WTC11 (cell line): ENCODE measurements around the gene NMU. TPM values are rescaled to one million over a fixed set of nuclear protein-coding genes. Genes with fewer than 3 reads are reported as not detected.

Experiments used
- ATAC-seq: fragments of 200-7000 bp; cut with Tn5 transposase; 2 replicates; pipeline ENCODE4 v1.10.0; 2021; ENCODE audit warnings: mild to moderate bottlenecking, moderate library complexity
- Bru-seq: library from RNA; stranded (reverse); fragments of 400-500 nt; gene quantifications from one replicate; lab custom pipeline; 2021; lab: Mats Ljungman, UMichigan
- CTCF ChIA-PET: fragments of 300-600 bp; sonication (Branson Sonifier 250); formaldehyde crosslinking; loops from one replicate; lab custom pipeline; 2021; ENCODE audit warnings: antibody characterized with exemption; lab: Charles Lee
- POLR2A ChIA-PET: fragments of 350-600 bp; sonication (Branson Sonifier 250); formaldehyde crosslinking; loops from one replicate; lab custom pipeline; 2021; ENCODE audit warnings: antibody characterized with exemption; lab: Charles Lee
- DNase-seq: peaks from one replicate; pipeline ENCODE4 v3.0.0; 2021; ENCODE audit warnings: low spot score
- H3K27ac Mint-ChIP-seq: 2 replicates; pipeline ENCODE4 v1.8.0; 2021; ENCODE audit warnings: mixed read lengths
- H3K27me3 Mint-ChIP-seq: 2 replicates; pipeline ENCODE4 v1.8.0; 2021; ENCODE audit warnings: low read depth, mild to moderate bottlenecking, moderate library complexity, mixed read lengths
- H3K36me3 Mint-ChIP-seq: 2 replicates; pipeline ENCODE4 v1.8.0; 2021; ENCODE audit warnings: mixed read lengths
- H3K4me1 Mint-ChIP-seq: 2 replicates; pipeline ENCODE4 v1.8.0; 2022; ENCODE audit warnings: mixed read lengths
- H3K4me3 Mint-ChIP-seq: 2 replicates; pipeline ENCODE4 v1.8.0; 2021; ENCODE audit warnings: mild to moderate bottlenecking, moderate library complexity, mixed read lengths
- H3K9me3 Mint-ChIP-seq: 2 replicates; pipeline ENCODE4 v1.8.0; 2021; ENCODE audit warnings: mixed read lengths
- ATF1 ChIP-seq: sonication (generic); formaldehyde crosslinking; IDR thresholded peaks from 2 replicates; pipeline ENCODE4 v1.8.1; 2023; ENCODE audit warnings: mild to moderate bottlenecking, moderate library complexity, missing genetic modification reagents
- EMX1 ChIP-seq: fragments of 250-450 bp; sonication (Bioruptor Pico); IDR thresholded peaks from 2 replicates; pipeline ENCODE4 v1.8.0; 2021; ENCODE audit warnings: mild to moderate bottlenecking
- ESRRA ChIP-seq: sonication (generic); formaldehyde crosslinking; IDR thresholded peaks from 2 replicates; pipeline ENCODE4 v1.8.1; 2022; ENCODE audit warnings: mild to moderate bottlenecking, missing genetic modification reagents, borderline replicate concordance
- FOXJ3 ChIP-seq: sonication (generic); formaldehyde crosslinking; IDR thresholded peaks from 2 replicates; pipeline ENCODE4 v1.9.0; 2021; ENCODE audit warnings: missing genetic modification reagents, mild to moderate bottlenecking, borderline replicate concordance
- GTF2I ChIP-seq: fragments of 250-450 bp; sonication (Bioruptor Pico); conservative IDR thresholded peaks from 2 replicates; pipeline ENCODE4 v1.4.0; 2021; ENCODE audit warnings: mild to moderate bottlenecking
- JAZF1 ChIP-seq: fragments of 250-450 bp; sonication (Bioruptor Pico); IDR thresholded peaks from 2 replicates; pipeline ENCODE4 v1.9.0; 2021; ENCODE audit warnings: moderate library complexity, mild to moderate bottlenecking, inconsistent platforms
- MYBL2 ChIP-seq: sonication (generic); formaldehyde crosslinking; IDR thresholded peaks from 2 replicates; pipeline ENCODE4 v1.8.1; 2023; ENCODE audit warnings: mild to moderate bottlenecking, moderate library complexity, missing genetic modification reagents
- NFATC4 ChIP-seq: fragments of 250-450 bp; sonication (Bioruptor Pico); IDR thresholded peaks from 2 replicates; pipeline ENCODE4 v1.9.0; 2021; ENCODE audit warnings: mild to moderate bottlenecking
- ZBTB21 ChIP-seq: sonication (generic); formaldehyde crosslinking; IDR thresholded peaks from 2 replicates; pipeline ENCODE4 v1.8.1; 2023; ENCODE audit warnings: mild to moderate bottlenecking, missing genetic modification reagents, borderline replicate concordance
- ZNF232 ChIP-seq: sonication (generic); formaldehyde crosslinking; IDR thresholded peaks from 2 replicates; pipeline ENCODE4 v1.8.0; 2022; ENCODE audit warnings: mild to moderate bottlenecking, missing genetic modification reagents
- ZNF263 ChIP-seq: sonication (generic); formaldehyde crosslinking; IDR thresholded peaks from 2 replicates; pipeline ENCODE4 v1.8.1; 2022; ENCODE audit warnings: low read depth, mild to moderate bottlenecking, moderate library complexity, missing genetic modification reagents
- ZNF317 ChIP-seq: sonication (generic); formaldehyde crosslinking; IDR thresholded peaks from 2 replicates; pipeline ENCODE4 v1.8.1; 2023; ENCODE audit warnings: low read depth, mild to moderate bottlenecking, moderate library complexity, missing genetic modification reagents, borderline replicate concordance
- ZNF423 ChIP-seq: fragments of 250-450 bp; sonication (Bioruptor Pico); IDR thresholded peaks from 2 replicates; pipeline ENCODE4 v2.1.2; 2022; ENCODE audit warnings: mild to moderate bottlenecking, moderate library complexity
- long read RNA-seq, 3 experiments: library from RNA in 1 of 3; library from capped mRNA in 1 of 3; library from polyadenylated mRNA in 1 of 3; unstranded in 2 of 3; stranded (forward) in 1 of 3; transcript quantifications; one replicate each; pipeline ENCODE4 v2.0.0, GENCODE V29; 2021
- total RNA-seq: library from RNA; stranded (reverse); gene quantifications from 3 replicates; pipeline ENCODE4 v1.2.3, GENCODE V29; 2021
- TF ChIP-seq, protein P1 (sequence below): fragments of 200-600 bp; IDR thresholded peaks from 2 replicates; pipeline ENCODE4 v1.8.0; 2022; ENCODE audit warnings: antibody characterized with exemption
- TF ChIP-seq, protein P2 (sequence below): sonication (generic); formaldehyde crosslinking; IDR thresholded peaks from 2 replicates; pipeline ENCODE4 v1.8.1; 2022; ENCODE audit warnings: mild to moderate bottlenecking, moderate library complexity, missing genetic modification reagents
- TF ChIP-seq, protein P3 (sequence below): sonication (generic); formaldehyde crosslinking; IDR thresholded peaks from 2 replicates; pipeline ENCODE4 v1.8.1; 2022; ENCODE audit warnings: low read depth, missing genetic modification reagents, borderline replicate concordance
- TF ChIP-seq, protein P4 (sequence below): sonication (generic); formaldehyde crosslinking; IDR thresholded peaks from 2 replicates; pipeline ENCODE4 v1.8.1; 2023; ENCODE audit warnings: mild to moderate bottlenecking, missing genetic modification reagents, moderate library complexity
- TF ChIP-seq, protein P5 (sequence below): sonication (generic); formaldehyde crosslinking; IDR thresholded peaks from 2 replicates; pipeline ENCODE4 v1.8.1; 2023; ENCODE audit warnings: mild to moderate bottlenecking, moderate library complexity, missing genetic modification reagents
- TF ChIP-seq, protein P6 (sequence below): sonication (generic); formaldehyde crosslinking; IDR thresholded peaks from 2 replicates; pipeline ENCODE4 v1.8.0; 2023; ENCODE audit warnings: missing genetic modification reagents, mild to moderate bottlenecking, borderline replicate concordance
- TF ChIP-seq, protein P7 (sequence below): sonication (generic); formaldehyde crosslinking; IDR thresholded peaks from 2 replicates; pipeline ENCODE4 v1.8.0; 2022; ENCODE audit warnings: mild to moderate bottlenecking, missing genetic modification reagents

The NMU gene
- 42.2 to 43.7 TPM (median 43.5 TPM) in 3 replicates for total RNA-seq
- percentile 69 among the genes with signal in this experiment for Bru-seq, nascent RNA
- long read RNA-seq, experiment 1, transcript NMU-201 (10 exons, 816 nt), result major isoform, 27 of 57 reads
- long read RNA-seq, experiment 1, partial matches to known transcripts, result 4 of 57 reads
- long read RNA-seq, experiment 1, other reads (novel, unspliced or antisense), result 20 of 57 reads
- long read RNA-seq, experiment 2, transcript NMU-201 (10 exons, 816 nt), result major isoform, 28 of 48 reads
- long read RNA-seq, experiment 2, partial matches to known transcripts, result 2 of 48 reads
- long read RNA-seq, experiment 2, other reads (novel, unspliced or antisense), result 15 of 48 reads
- long read RNA-seq, experiment 3, transcript NMU-201 (10 exons, 816 nt), result major isoform, 16 of 31 reads
- long read RNA-seq, experiment 3, partial matches to known transcripts, result 0 of 31 reads
- long read RNA-seq, experiment 3, other reads (novel, unspliced or antisense), result 15 of 31 reads

- Mint-ChIP-seq H3K27me3 (peaks cover 23% of the 10 kb centered on the region), H3K27ac (peak within 1 kb of the TSS; percentile 92), H3K36me3 (peaks cover 10% of the 10 kb centered on the region), H3K4me1 (peaks cover 65% of the 10 kb centered on the region), H3K4me3 (peak within 1 kb of the TSS; percentile 83), H3K9me3 (peaks cover 10% of the 10 kb centered on the region)
- POLR2A ChIA-PET, result interaction anchor here (0.6 to 1.5 kb wide), 2 partner anchors 33 to 91 kb away, joined by 4 to 5 read pairs; no protein-coding TSS in a partner anchor
- ATAC-seq (peak; percentile 74), DNase-seq (peak; percentile 76)
- CTCF ChIA-PET, result interaction anchor here (1.4 to 2.9 kb wide), 6 partner anchors 26 to 189 kb away, joined by 3 to 7 read pairs (median 4); partner anchors contain the start of gene PDCL2
- TF ChIP-seq ZNF317 (CRISPR knock-in tag) (no peak), EMX1 (no peak), ZBTB21 (CRISPR knock-in tag) (no peak), ESRRA (CRISPR knock-in tag) (peak; percentile 50; the same call in 1 of the 2 replicates), MYBL2 (CRISPR knock-in tag) (no peak), ATF1 (CRISPR knock-in tag) (no peak), NFATC4 (CRISPR knock-in tag) (no peak), GTF2I (CRISPR knock-in tag) (no peak), ZNF423 (CRISPR knock-in tag) (peak; percentile 29; the same call in 1 of the 2 replicates), JAZF1 (no peak), ZNF263 (CRISPR knock-in tag) (0 out of 2 replicates have a peak, but pooled peaks have one; percentile 14), ZNF232 (CRISPR knock-in tag) (no peak), FOXJ3 (CRISPR knock-in tag) (no peak)
- TF ChIP-seq, protein P1, sequence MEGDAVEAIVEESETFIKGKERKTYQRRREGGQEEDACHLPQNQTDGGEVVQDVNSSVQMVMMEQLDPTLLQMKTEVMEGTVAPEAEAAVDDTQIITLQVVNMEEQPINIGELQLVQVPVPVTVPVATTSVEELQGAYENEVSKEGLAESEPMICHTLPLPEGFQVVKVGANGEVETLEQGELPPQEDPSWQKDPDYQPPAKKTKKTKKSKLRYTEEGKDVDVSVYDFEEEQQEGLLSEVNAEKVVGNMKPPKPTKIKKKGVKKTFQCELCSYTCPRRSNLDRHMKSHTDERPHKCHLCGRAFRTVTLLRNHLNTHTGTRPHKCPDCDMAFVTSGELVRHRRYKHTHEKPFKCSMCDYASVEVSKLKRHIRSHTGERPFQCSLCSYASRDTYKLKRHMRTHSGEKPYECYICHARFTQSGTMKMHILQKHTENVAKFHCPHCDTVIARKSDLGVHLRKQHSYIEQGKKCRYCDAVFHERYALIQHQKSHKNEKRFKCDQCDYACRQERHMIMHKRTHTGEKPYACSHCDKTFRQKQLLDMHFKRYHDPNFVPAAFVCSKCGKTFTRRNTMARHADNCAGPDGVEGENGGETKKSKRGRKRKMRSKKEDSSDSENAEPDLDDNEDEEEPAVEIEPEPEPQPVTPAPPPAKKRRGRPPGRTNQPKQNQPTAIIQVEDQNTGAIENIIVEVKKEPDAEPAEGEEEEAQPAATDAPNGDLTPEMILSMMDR, result no peak
- TF ChIP-seq, protein P2, sequence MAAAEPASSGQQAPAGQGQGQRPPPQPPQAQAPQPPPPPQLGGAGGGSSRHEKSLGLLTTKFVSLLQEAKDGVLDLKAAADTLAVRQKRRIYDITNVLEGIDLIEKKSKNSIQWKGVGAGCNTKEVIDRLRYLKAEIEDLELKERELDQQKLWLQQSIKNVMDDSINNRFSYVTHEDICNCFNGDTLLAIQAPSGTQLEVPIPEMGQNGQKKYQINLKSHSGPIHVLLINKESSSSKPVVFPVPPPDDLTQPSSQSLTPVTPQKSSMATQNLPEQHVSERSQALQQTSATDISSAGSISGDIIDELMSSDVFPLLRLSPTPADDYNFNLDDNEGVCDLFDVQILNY (CRISPR knock-in tag), result peak; percentile 59; the same call in 1 of the 2 replicates
- TF ChIP-seq, protein P3, sequence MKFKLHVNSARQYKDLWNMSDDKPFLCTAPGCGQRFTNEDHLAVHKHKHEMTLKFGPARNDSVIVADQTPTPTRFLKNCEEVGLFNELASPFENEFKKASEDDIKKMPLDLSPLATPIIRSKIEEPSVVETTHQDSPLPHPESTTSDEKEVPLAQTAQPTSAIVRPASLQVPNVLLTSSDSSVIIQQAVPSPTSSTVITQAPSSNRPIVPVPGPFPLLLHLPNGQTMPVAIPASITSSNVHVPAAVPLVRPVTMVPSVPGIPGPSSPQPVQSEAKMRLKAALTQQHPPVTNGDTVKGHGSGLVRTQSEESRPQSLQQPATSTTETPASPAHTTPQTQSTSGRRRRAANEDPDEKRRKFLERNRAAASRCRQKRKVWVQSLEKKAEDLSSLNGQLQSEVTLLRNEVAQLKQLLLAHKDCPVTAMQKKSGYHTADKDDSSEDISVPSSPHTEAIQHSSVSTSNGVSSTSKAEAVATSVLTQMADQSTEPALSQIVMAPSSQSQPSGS (CRISPR knock-in tag), result no peak
- TF ChIP-seq, protein P4, sequence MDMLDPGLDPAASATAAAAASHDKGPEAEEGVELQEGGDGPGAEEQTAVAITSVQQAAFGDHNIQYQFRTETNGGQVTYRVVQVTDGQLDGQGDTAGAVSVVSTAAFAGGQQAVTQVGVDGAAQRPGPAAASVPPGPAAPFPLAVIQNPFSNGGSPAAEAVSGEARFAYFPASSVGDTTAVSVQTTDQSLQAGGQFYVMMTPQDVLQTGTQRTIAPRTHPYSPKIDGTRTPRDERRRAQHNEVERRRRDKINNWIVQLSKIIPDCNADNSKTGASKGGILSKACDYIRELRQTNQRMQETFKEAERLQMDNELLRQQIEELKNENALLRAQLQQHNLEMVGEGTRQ (CRISPR knock-in tag), result peak; percentile 30; the same call in 1 of the 2 replicates
- TF ChIP-seq, protein P5, sequence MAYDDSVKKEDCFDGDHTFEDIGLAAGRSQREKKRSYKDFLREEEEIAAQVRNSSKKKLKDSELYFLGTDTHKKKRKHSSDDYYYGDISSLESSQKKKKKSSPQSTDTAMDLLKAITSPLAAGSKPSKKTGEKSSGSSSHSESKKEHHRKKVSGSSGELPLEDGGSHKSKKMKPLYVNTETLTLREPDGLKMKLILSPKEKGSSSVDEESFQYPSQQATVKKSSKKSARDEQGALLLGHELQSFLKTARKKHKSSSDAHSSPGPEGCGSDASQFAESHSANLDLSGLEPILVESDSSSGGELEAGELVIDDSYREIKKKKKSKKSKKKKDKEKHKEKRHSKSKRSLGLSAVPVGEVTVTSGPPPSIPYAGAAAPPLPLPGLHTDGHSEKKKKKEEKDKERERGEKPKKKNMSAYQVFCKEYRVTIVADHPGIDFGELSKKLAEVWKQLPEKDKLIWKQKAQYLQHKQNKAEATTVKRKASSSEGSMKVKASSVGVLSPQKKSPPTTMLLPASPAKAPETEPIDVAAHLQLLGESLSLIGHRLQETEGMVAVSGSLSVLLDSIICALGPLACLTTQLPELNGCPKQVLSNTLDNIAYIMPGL (CRISPR knock-in tag), result peak; percentile 69; the same call in 1 of the 2 replicates
- TF ChIP-seq, protein P6, sequence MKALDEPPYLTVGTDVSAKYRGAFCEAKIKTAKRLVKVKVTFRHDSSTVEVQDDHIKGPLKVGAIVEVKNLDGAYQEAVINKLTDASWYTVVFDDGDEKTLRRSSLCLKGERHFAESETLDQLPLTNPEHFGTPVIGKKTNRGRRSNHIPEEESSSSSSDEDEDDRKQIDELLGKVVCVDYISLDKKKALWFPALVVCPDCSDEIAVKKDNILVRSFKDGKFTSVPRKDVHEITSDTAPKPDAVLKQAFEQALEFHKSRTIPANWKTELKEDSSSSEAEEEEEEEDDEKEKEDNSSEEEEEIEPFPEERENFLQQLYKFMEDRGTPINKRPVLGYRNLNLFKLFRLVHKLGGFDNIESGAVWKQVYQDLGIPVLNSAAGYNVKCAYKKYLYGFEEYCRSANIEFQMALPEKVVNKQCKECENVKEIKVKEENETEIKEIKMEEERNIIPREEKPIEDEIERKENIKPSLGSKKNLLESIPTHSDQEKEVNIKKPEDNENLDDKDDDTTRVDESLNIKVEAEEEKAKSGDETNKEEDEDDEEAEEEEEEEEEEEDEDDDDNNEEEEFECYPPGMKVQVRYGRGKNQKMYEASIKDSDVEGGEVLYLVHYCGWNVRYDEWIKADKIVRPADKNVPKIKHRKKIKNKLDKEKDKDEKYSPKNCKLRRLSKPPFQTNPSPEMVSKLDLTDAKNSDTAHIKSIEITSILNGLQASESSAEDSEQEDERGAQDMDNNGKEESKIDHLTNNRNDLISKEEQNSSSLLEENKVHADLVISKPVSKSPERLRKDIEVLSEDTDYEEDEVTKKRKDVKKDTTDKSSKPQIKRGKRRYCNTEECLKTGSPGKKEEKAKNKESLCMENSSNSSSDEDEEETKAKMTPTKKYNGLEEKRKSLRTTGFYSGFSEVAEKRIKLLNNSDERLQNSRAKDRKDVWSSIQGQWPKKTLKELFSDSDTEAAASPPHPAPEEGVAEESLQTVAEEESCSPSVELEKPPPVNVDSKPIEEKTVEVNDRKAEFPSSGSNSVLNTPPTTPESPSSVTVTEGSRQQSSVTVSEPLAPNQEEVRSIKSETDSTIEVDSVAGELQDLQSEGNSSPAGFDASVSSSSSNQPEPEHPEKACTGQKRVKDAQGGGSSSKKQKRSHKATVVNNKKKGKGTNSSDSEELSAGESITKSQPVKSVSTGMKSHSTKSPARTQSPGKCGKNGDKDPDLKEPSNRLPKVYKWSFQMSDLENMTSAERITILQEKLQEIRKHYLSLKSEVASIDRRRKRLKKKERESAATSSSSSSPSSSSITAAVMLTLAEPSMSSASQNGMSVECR (CRISPR knock-in tag), result no peak
- TF ChIP-seq, protein P7, sequence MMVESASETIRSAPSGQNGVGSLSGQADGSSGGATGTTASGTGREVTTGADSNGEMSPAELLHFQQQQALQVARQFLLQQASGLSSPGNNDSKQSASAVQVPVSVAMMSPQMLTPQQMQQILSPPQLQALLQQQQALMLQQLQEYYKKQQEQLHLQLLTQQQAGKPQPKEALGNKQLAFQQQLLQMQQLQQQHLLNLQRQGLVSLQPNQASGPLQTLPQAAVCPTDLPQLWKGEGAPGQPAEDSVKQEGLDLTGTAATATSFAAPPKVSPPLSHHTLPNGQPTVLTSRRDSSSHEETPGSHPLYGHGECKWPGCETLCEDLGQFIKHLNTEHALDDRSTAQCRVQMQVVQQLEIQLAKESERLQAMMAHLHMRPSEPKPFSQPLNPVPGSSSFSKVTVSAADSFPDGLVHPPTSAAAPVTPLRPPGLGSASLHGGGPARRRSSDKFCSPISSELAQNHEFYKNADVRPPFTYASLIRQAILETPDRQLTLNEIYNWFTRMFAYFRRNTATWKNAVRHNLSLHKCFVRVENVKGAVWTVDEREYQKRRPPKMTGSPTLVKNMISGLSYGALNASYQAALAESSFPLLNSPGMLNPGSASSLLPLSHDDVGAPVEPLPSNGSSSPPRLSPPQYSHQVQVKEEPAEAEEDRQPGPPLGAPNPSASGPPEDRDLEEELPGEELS, result peak; percentile 32; the same call in 1 of the 2 replicates
Measured at GRCh38 chr4:55635741-55636655, at the start of gene NMU. Gene NMU (minus strand): TSS chr4:55636298. CDS start chr4:55636192, 106 bp downstream.
